Adrenal gland (tissue), 5 donors: ENCODE data around the gene ADGRA1.

Experiments used
- CTCF ChIP-seq, 6 experiments: fragments of 450-650 bp in 4 of 6; fragments of 200-600 bp in 2 of 6; sonication (generic) in 1 of 6; IDR thresholded peaks; 1 replicate in 5 of 6; 2 replicates in 1 of 6; pipeline versions ENCODE4 v1.5.1 to v1.8.0; 2016 to 2021; ENCODE audit warnings: antibody characterized with exemption in 6 of 6, mild to moderate bottlenecking in 2 of 6, moderate library complexity in 1 of 6
- POLR2A ChIP-seq, 2 donors: fragments of 450-650 bp; IDR thresholded peaks; one replicate each; pipeline ENCODE4 v1.6.1; 2017; ENCODE audit warnings: antibody characterized with exemption in 2 of 2, mild to moderate bottlenecking in 2 of 2, moderate library complexity in 1 of 2
- donor health status: DM: no; HTN: no; CAD: no.

- TF ChIP-seq CTCF (IDR thresholded peaks at IDR 0.05) (no peak), POLR2A (IDR thresholded peaks at IDR 0.05) (no peak)
These were observed 16.0 kb upstream of the ADGRA1 start for GRCh38 chr10:133071733-133072132.
